OCI-LY7 (cell line): ENCODE results near the gene INPP5A. TPM values are rescaled to one million over a fixed set of nuclear protein-coding genes. Genes with fewer than 3 reads are reported as not detected.
A peak's percentile ranks its signal among the peaks of the same experiment; 100 is the strongest.

Source experiments
- BruUV-seq: library from RNA; stranded (reverse); fragments of 400-500 nt; replicated peaks from 2 replicates; lab custom pipeline; 2021; lab: Mats Ljungman, UMichigan
- CTCF ChIA-PET: fragments of 300-600 bp; sonication (Branson Sonifier 250); formaldehyde crosslinking; loops from one replicate; lab custom pipeline; 2022; ENCODE audit warnings: antibody characterized with exemption; ENCODE audit not compliant: unreplicated experiment; lab: Charles Lee
- POLR2A ChIA-PET: fragments of 300-600 bp; sonication (Branson Sonifier 250); formaldehyde crosslinking; loops from one replicate; lab custom pipeline; 2022; ENCODE audit warnings: antibody characterized with exemption; lab: Charles Lee
- DNase-seq: peaks from one replicate; pipeline ENCODE4 v3.0.0-alpha.2; 2015; ENCODE audit warnings: low spot score
- H2AFZ ChIP-seq: fragments of 200-600 bp; sonication (generic), shearing (Covaris generic); 2 replicates; pipeline ENCODE4 v1.6.1; 2014; ENCODE audit warnings: mild to moderate bottlenecking, antibody characterized with exemption, low read length, moderate library complexity
- H3K27ac ChIP-seq: fragments of 200-600 bp; sonication (generic); 2 replicates; pipeline ENCODE4 v1.5.1; 2014; ENCODE audit warnings: mixed run types, low read depth, mild to moderate bottlenecking, moderate library complexity, low read length, inconsistent platforms; ENCODE audit not compliant: poor library complexity, severe bottlenecking
- H3K36me3 ChIP-seq: fragments of 200-600 bp; sonication (generic); 2 replicates; pipeline ENCODE4 v1.6.1; 2014; ENCODE audit warnings: mild to moderate bottlenecking, antibody characterized with exemption, low read length, moderate library complexity, mixed read lengths; ENCODE audit not compliant: insufficient read depth
- H3K4me1 ChIP-seq: fragments of 200-600 bp; sonication (generic); 2 replicates; pipeline ENCODE4 v1.5.1; 2014; ENCODE audit warnings: mild to moderate bottlenecking, low read length; ENCODE audit not compliant: insufficient read depth, poor library complexity, severe bottlenecking
- H3K4me2 ChIP-seq: fragments of 200-600 bp; sonication (generic); 2 replicates; pipeline ENCODE4 v1.6.1; 2014; ENCODE audit warnings: mild to moderate bottlenecking, low read length
- H3K4me3 ChIP-seq: fragments of 200-600 bp; sonication (generic); 2 replicates; pipeline ENCODE4 v1.5.1; 2014; ENCODE audit warnings: mild to moderate bottlenecking, low read depth, low read length; ENCODE audit not compliant: poor library complexity, severe bottlenecking
- H3K79me2 ChIP-seq: fragments of 200-600 bp; sonication (generic); 2 replicates; pipeline ENCODE4 v1.6.1; 2016; ENCODE audit warnings: low read depth, mild to moderate bottlenecking, low read length, moderate library complexity, mixed read lengths; ENCODE audit not compliant: insufficient read depth
- H3K9me2 ChIP-seq: fragments of 200-600 bp; sonication (generic); 2 replicates; pipeline ENCODE4 v1.6.1; 2016; ENCODE audit warnings: mild to moderate bottlenecking, low read length, mixed read lengths; ENCODE audit not compliant: insufficient read depth
- H3K9me3 ChIP-seq: fragments of 200-600 bp; sonication (generic); 2 replicates; pipeline ENCODE4 v1.6.1; 2014; ENCODE audit warnings: mild to moderate bottlenecking, mixed run types, low read length, mixed read lengths
- H4K20me1 ChIP-seq: fragments of 200-600 bp; sonication (generic); 2 replicates; pipeline ENCODE4 v1.6.1; 2014; ENCODE audit warnings: mild to moderate bottlenecking, antibody characterized with exemption, low read length, moderate library complexity, mixed read lengths; ENCODE audit not compliant: insufficient read depth
- CTCF ChIP-seq: fragments of 200-600 bp; sonication (generic); conservative IDR thresholded peaks from 2 replicates; pipeline ENCODE4 v1.5.1; 2014; ENCODE audit warnings: mild to moderate bottlenecking, antibody characterized with exemption, low read length, moderate library complexity, mixed read lengths
- EZH2phosphoT487 ChIP-seq: fragments of 200-600 bp; sonication (generic); IDR thresholded peaks from 2 replicates; pipeline ENCODE4 v1.6.1; 2018; ENCODE audit warnings: low read depth, borderline replicate concordance, mild to moderate bottlenecking, mixed run types, antibody characterized with exemption, low read length, moderate library complexity, mixed read lengths
- intact Hi-C: fragments of 100-400 bp; cut with micrococcal nuclease; formaldehyde crosslinking; loops from one replicate; pipeline ENCODE4 v1.10.0; 2022; ENCODE audit not compliant: unreplicated experiment
- total RNA-seq, 2 experiments: library from RNA; depleted of rRNA in 1 of 2; stranded (reverse); fragments of >200 nt in 1 of 2; shearing (Covaris generic) in 1 of 2; gene quantifications; 2 replicates each; pipeline ENCODE4 v1.2.3, GENCODE V29; 2014 to 2022

INPP5A gene
- total RNA-seq, 2 experiments from 2014 or later = 14.5 to 18.4 TPM

GRCh38 chr10:132557696-132558515, 20.3 kb downstream of the INPP5A start:
- Histone ChIP-seq H3K27ac (peak overlapping the region; percentile 69), H3K9me3 (no peaks in the 10 kb centered on the region), H3K79me2 (peaks cover 33% of the 10 kb centered on the region; the same call in 1 of the 2 replicates), H2AFZ (no peak overlapping the region), H4K20me1 (no peaks in the 10 kb centered on the region), H3K4me2 (peak overlapping the region; percentile 73; the same call in 1 of the 2 replicates), H3K4me1 (peaks cover 70% of the 10 kb centered on the region), H3K36me3 (no peaks in the 10 kb centered on the region), H3K4me3 (no peak overlapping the region), H3K9me2 (no peaks in the 10 kb centered on the region)
- intact Hi-C loops = loop anchor here (2.0 kb wide), 1 partner anchor 13 kb away; no protein-coding TSS in a partner anchor
- CTCF ChIA-PET = no interaction called here
- TF ChIP-seq EZH2phosphoT487 (no peak), CTCF (no peak)
- POLR2A ChIA-PET = interaction anchor here (0.9 kb wide), 1 partner anchor 13 kb away, joined by 3 read pairs; no protein-coding TSS in a partner anchor
- no TSS peak for BruUV-seq
- DNase-seq = no peak

GRCh38 chr10:132558516-132559413, 21.2 kb downstream of the INPP5A start:
- Histone ChIP-seq H3K4me1 (peaks cover 70% of the 10 kb centered on the region), H3K4me2 (no peak overlapping the region), H2AFZ (no peak overlapping the region), H3K36me3 (no peaks in the 10 kb centered on the region), H3K27ac (peak overlapping the region; percentile 79), H3K9me2 (no peaks in the 10 kb centered on the region), H3K9me3 (no peaks in the 10 kb centered on the region), H3K4me3 (no peak overlapping the region), H3K79me2 (peaks cover 33% of the 10 kb centered on the region; the same call in 1 of the 2 replicates), H4K20me1 (no peaks in the 10 kb centered on the region)
- intact Hi-C loops = no loop called here
- POLR2A ChIA-PET = interaction anchor here (0.9 kb wide), 1 partner anchor 12 kb away, joined by 3 read pairs; no protein-coding TSS in a partner anchor
- BruUV-seq = no TSS peak
- CTCF ChIA-PET = no interaction called here
- DNase-seq = no peak
- TF ChIP-seq CTCF = no peak
